CD14-positive monocyte (primary cell): ENCODE measurements around the gene UBR1. TPM values are rescaled to one million over a fixed set of nuclear protein-coding genes. Genes with fewer than 3 reads are reported as not detected.
A peak's percentile ranks its signal among the peaks of the same experiment; 100 is the strongest.

Experiments
- DNase-seq, 3 donors: peaks; one replicate each; pipeline ENCODE4 v3.0.0-alpha.2; 2011 to 2022
- H2AFZ ChIP-seq: 2 replicates; pipeline ENCODE4 v1.6.0; 2012; ENCODE audit warnings: mild to moderate bottlenecking, low read depth, low read length, inconsistent platforms; ENCODE audit not compliant: insufficient read depth, poor library complexity, severe bottlenecking
- H3K27ac ChIP-seq, 2 donors: 1 replicate in 1 of 2; 2 replicates in 1 of 2; pipeline ENCODE4 v1.5.1; 2012 to 2013; ENCODE audit warnings: low read length in 2 of 2, control low read depth in 1 of 2, inconsistent platforms in 1 of 2, low read depth in 1 of 2, mild to moderate bottlenecking in 1 of 2
- H3K27me3 ChIP-seq, 2 donors: one replicate each; pipeline versions ENCODE4 v1.6.0 to v1.6.1; 2011 to 2013; ENCODE audit warnings: low read length in 2 of 2; ENCODE audit not compliant: control insufficient read depth in 2 of 2, insufficient read depth in 2 of 2
- H3K36me3 ChIP-seq, 2 donors: replicated peaks in 1 of 2; 1 replicate in 1 of 2; 2 replicates in 1 of 2; pipeline versions ENCODE4 v1.5.1 to v1.6.1; 2012 to 2013; ENCODE audit warnings: low read length in 2 of 2, control low read depth in 1 of 2, inconsistent platforms in 1 of 2, mild to moderate bottlenecking in 1 of 2; ENCODE audit not compliant: insufficient read depth in 2 of 2, control insufficient read depth in 1 of 2
- H3K4me1 ChIP-seq, 2 donors: 1 replicate in 1 of 2; 2 replicates in 1 of 2; pipeline versions ENCODE4 v1.5.1 to v1.6.1; 2012 to 2013; ENCODE audit warnings: low read length in 2 of 2, control low read depth in 1 of 2, inconsistent platforms in 1 of 2, mild to moderate bottlenecking in 1 of 2, moderate library complexity in 1 of 2; ENCODE audit not compliant: insufficient read depth in 2 of 2, control insufficient read depth in 1 of 2
- H3K4me2 ChIP-seq: replicated peaks from 2 replicates; pipeline ENCODE3; 2012; ENCODE audit warnings: low read length, moderate library complexity, mild to moderate bottlenecking; ENCODE audit not compliant: poor library complexity, severe bottlenecking; ENCODE audit errors: extremely low read depth
- H3K4me3 ChIP-seq, 3 experiments: fragments of 200-600 bp in 1 of 3; sonication (generic) in 1 of 3; replicated peaks in 1 of 3; 1 replicate in 2 of 3; 2 replicates in 1 of 3; pipeline ENCODE4 v1.5.1; 2011 to 2013; ENCODE audit warnings: low read length in 3 of 3, mild to moderate bottlenecking in 3 of 3, control low read depth in 2 of 3, low read depth in 2 of 3, inconsistent platforms in 1 of 3, moderate library complexity in 1 of 3
- H3K79me2 ChIP-seq: 2 replicates; pipeline ENCODE4 v1.6.0; 2012; ENCODE audit warnings: mild to moderate bottlenecking, control low read depth, inconsistent platforms, low read length, moderate library complexity; ENCODE audit not compliant: insufficient read depth
- H3K9ac ChIP-seq: 2 replicates; pipeline ENCODE4 v1.6.0; 2017; ENCODE audit warnings: low read length, mild to moderate bottlenecking; ENCODE audit not compliant: insufficient read depth, poor library complexity, severe bottlenecking
- H3K9me3 ChIP-seq, 2 donors: replicated peaks in 1 of 2; 1 replicate in 1 of 2; 2 replicates in 1 of 2; pipeline versions ENCODE4 v1.5.1 to v1.6.1; 2012 to 2013; ENCODE audit warnings: low read length in 2 of 2, control low read depth in 1 of 2; ENCODE audit not compliant: control insufficient read depth in 1 of 2, insufficient read depth in 1 of 2
- H4K20me1 ChIP-seq: 2 replicates; pipeline ENCODE4 v1.6.0; 2012; ENCODE audit warnings: mild to moderate bottlenecking, low read length, control low read depth, moderate library complexity; ENCODE audit not compliant: insufficient read depth
- H3K27ac Mint-ChIP-seq, 7 donors: one replicate each; pipeline ENCODE4 v1.8.0; 2020; ENCODE audit warnings: mild to moderate bottlenecking in 7 of 7, mixed read lengths in 7 of 7, moderate library complexity in 6 of 7, inconsistent platforms in 2 of 7
- H3K27me3 Mint-ChIP-seq, 3 donors: one replicate each; pipeline ENCODE4 v1.8.0; 2021 to 2022; ENCODE audit warnings: low read depth in 3 of 3, mild to moderate bottlenecking in 3 of 3, mixed read lengths in 3 of 3, moderate library complexity in 3 of 3, inconsistent platforms in 1 of 3
- H3K36me3 Mint-ChIP-seq, 2 donors: one replicate each; pipeline ENCODE4 v1.8.0; 2020; ENCODE audit warnings: mixed read lengths in 2 of 2, inconsistent platforms in 1 of 2, mild to moderate bottlenecking in 1 of 2
- H3K4me1 Mint-ChIP-seq: one replicate; pipeline ENCODE4 v1.8.0; 2020; ENCODE audit warnings: mild to moderate bottlenecking, mixed read lengths
- H3K4me3 Mint-ChIP-seq, 2 donors: one replicate each; pipeline ENCODE4 v1.8.0; 2020; ENCODE audit warnings: mild to moderate bottlenecking in 2 of 2, mixed read lengths in 2 of 2, moderate library complexity in 1 of 2
- H3K9me3 Mint-ChIP-seq, 7 donors: one replicate each; pipeline ENCODE4 v1.8.0; 2020 to 2022; ENCODE audit warnings: mixed read lengths in 7 of 7, mild to moderate bottlenecking in 6 of 7, moderate library complexity in 6 of 7, inconsistent platforms in 2 of 7
- CTCF ChIP-seq: fragments of 200-600 bp; IDR thresholded peaks from one replicate; pipeline ENCODE4 v1.8.0; 2022; ENCODE audit warnings: antibody characterized with exemption, mild to moderate bottlenecking
- WGBS: methylation state at CpG from one replicate; pipeline ENCODE4 v1.1.5; 2013; ENCODE audit warnings: missing lambda C conversion rate; ENCODE audit not compliant: insufficient coverage; 5-methylcytosine and 5-hydroxymethylcytosine counted together
- intact Hi-C, 2 donors: fragments of 100-400 bp; cut with micrococcal nuclease; formaldehyde crosslinking; loops; one replicate each; pipeline versions ENCODE4 v1.15.0 to v1.15.1; 2023
- polyA plus RNA-seq, 3 donors: library from polyadenylated mRNA; depleted of rRNA in 1 of 3; unstranded in 2 of 3; stranded (reverse) in 1 of 3; fragments of 300-500 nt in 2 of 3; fragments of >200 nt in 1 of 3; fragmentation: Illumina TruSeq in 2 of 3; gene quantifications; 1 replicate in 2 of 3; 2 replicates in 1 of 3; pipeline ENCODE4 v1.2.3, GENCODE V29; 2012 to 2021

The UBR1 gene
- polyA plus RNA-seq, 3 donors, result 5.1 to 7.9 (median 6.3) TPM

- no peaks in the 10 kb centered on the region for H3K9me3 Mint-ChIP-seq
- no peaks in the 10 kb centered on the region for H3K27me3 Mint-ChIP-seq
- intact Hi-C loops, result loop anchor here in 1 of 2 donors (5.0 kb wide), 1 partner anchor 39 kb away; the partner anchor contains the start of gene UBR1
- Histone ChIP-seq H3K27ac (no peak overlapping the region), H2AFZ (no peak overlapping the region), H3K4me1 (peaks cover 13 to 18% of the 10 kb centered on the region in 2 donors), H3K27me3 (no peaks in the 10 kb centered on the region), H3K9ac (no peak overlapping the region), H3K79me2 (peaks cover 3% of the 10 kb centered on the region), H4K20me1 (no peaks in the 10 kb centered on the region), H3K4me2 (no peak overlapping the region), H3K4me3 (no peak overlapping the region), H3K36me3 (peaks cover 54 to 65% of the 10 kb centered on the region in 2 donors), H3K9me3 (no peaks in the 10 kb centered on the region)
- no peak for TF ChIP-seq CTCF
- no peak for DNase-seq
- 100% methylated on average over 1 of the region's 5 CpGs for WGBS
- H3K36me3 Mint-ChIP-seq, result peaks cover 39 to 57% of the 10 kb centered on the region in 2 donors
- no peak overlapping the region for H3K4me3 Mint-ChIP-seq
- H3K4me1 Mint-ChIP-seq, result peaks cover 14% of the 10 kb centered on the region
- H3K27ac Mint-ChIP-seq, result no peak overlapping the region
Observed at GRCh38 chr15:43146184-43146583, 40.3 kb upstream of the UBR1 start.

GRCh38 chr15:43144512-43144911 is 38.7 kb upstream of the UBR1 start:
- peaks cover 0 to 6% (median 0%) of the 10 kb centered on the region in 7 donors for H3K9me3 Mint-ChIP-seq
- H3K4me3 ChIP-seq, result no peak overlapping the region
- H3K4me2 ChIP-seq, result no peak overlapping the region
- no peak overlapping the region for H2AFZ ChIP-seq
- no peaks in the 10 kb centered on the region for H3K27me3 Mint-ChIP-seq
- H3K36me3 ChIP-seq, result peaks cover 56 to 65% of the 10 kb centered on the region in 2 donors
- H3K4me1 ChIP-seq, result peaks cover 13 to 18% of the 10 kb centered on the region in 2 donors
- H3K4me3 Mint-ChIP-seq, result no peak overlapping the region
- TF ChIP-seq CTCF, result no peak
- H4K20me1 ChIP-seq, result no peaks in the 10 kb centered on the region
- H3K27me3 ChIP-seq, result no peaks in the 10 kb centered on the region
- H3K9ac ChIP-seq, result no peak overlapping the region
- H3K9me3 ChIP-seq, result no peaks in the 10 kb centered on the region
- H3K27ac Mint-ChIP-seq, result peak overlapping the region in 4 of 7 donors; percentile 3 to 36 (median 6)
- intact Hi-C loops, result no loop called here
- H3K36me3 Mint-ChIP-seq, result peaks cover 47 to 63% of the 10 kb centered on the region in 2 donors
- no peak for DNase-seq
- H3K4me1 Mint-ChIP-seq, result peaks cover 14% of the 10 kb centered on the region
- peaks cover 3% of the 10 kb centered on the region for H3K79me2 ChIP-seq
- peak overlapping the region in 1 of 2 donors; percentile 39 for H3K27ac ChIP-seq
